Adrenal gland (tissue), 12 donors: ENCODE results near the gene DNAJB8. TPM values are rescaled to one million over a fixed set of nuclear protein-coding genes. Genes with fewer than 3 reads are reported as not detected.

Source experiments
- DNase-seq, 7 donors: peaks; one replicate each; pipeline ENCODE4 v3.0.0-alpha.2; 2019 to 2020
- H3K27ac ChIP-seq, 5 donors: fragments of 200-600 bp; sonication (generic) in 4 of 5; 1 replicate in 3 of 5; 2 replicates in 2 of 5; pipeline versions ENCODE4 v1.5.1 to v1.8.0; 2016 to 2020; ENCODE audit warnings: mild to moderate bottlenecking in 1 of 5
- H3K27me3 ChIP-seq: fragments of 200-600 bp; 2 replicates; pipeline ENCODE4 v1.8.0; 2021
- H3K36me3 ChIP-seq, 2 donors: fragments of 200-600 bp; replicated peaks in 1 of 2; 1 replicate in 1 of 2; 2 replicates in 1 of 2; pipeline versions ENCODE4 v1.5.1 to v1.8.0; 2018 to 2022
- H3K4me1 ChIP-seq, 2 donors: fragments of 200-600 bp; replicated peaks in 1 of 2; 1 replicate in 1 of 2; 2 replicates in 1 of 2; pipeline versions ENCODE4 v1.5.1 to v1.8.0; 2018 to 2021
- H3K4me3 ChIP-seq, 4 donors: fragments of 200-600 bp; sonication (generic) in 3 of 4; one replicate each; pipeline ENCODE4 v1.5.1; 2016 to 2018
- H3K9me3 ChIP-seq, 3 donors: fragments of 200-600 bp; sonication (generic) in 1 of 3; replicated peaks in 1 of 3; 1 replicate in 2 of 3; 2 replicates in 1 of 3; pipeline versions ENCODE4 v1.5.1 to v1.8.0; 2016 to 2021
- POLR2A ChIP-seq, 2 donors: fragments of 450-650 bp; IDR thresholded peaks; one replicate each; pipeline ENCODE4 v1.6.1; 2017; ENCODE audit warnings: antibody characterized with exemption in 2 of 2, mild to moderate bottlenecking in 2 of 2, moderate library complexity in 1 of 2
- WGBS, 4 donors: extraction: QIAGEN DNeasy Blood & Tissue Kit in 2 of 4; methylation state at CpG; one replicate each; pipeline versions ENCODE4 v1.1.5 to v1.1.7; 2013 to 2017; 5-methylcytosine and 5-hydroxymethylcytosine counted together
- intact Hi-C, 2 donors: fragments of 100-400 bp; cut with DNase I; formaldehyde crosslinking; loops; one replicate each; pipeline versions ENCODE4 v1.14.1 to v1.15.0; 2022 to 2023
- polyA plus RNA-seq, 3 donors: library from polyadenylated mRNA; stranded (reverse); fragments of 200-250 nt in 2 of 3; fragments of 350-450 nt in 1 of 3; fragmentation: Illumina TruSeq in 1 of 3; extraction: RNeasy Lipid Tissue Mini Kit (QIAGEN cat#74804) in 1 of 3; gene quantifications; one replicate each; pipeline ENCODE4 v1.2.3, GENCODE V29; 2013 to 2014
- total RNA-seq, 9 donors: library from RNA; depleted of rRNA in 4 of 9; stranded (reverse); fragments of >200 nt in 4 of 9; fragments of 120-200 nt in 1 of 9; fragmentation: NEBNext Ultra II Directional in 1 of 9; extraction: Animal tissue kit (Norgen Biotek cat#: 25700) in 1 of 9; gene quantifications; one replicate each; pipeline versions ENCODE4 v1.1.0 to v1.2.4, GENCODE V29; 2013 to 2023
- TF ChIP-seq, protein P1 (sequence below), 6 experiments: fragments of 450-650 bp in 4 of 6; fragments of 200-600 bp in 2 of 6; sonication (generic) in 1 of 6; IDR thresholded peaks; 1 replicate in 5 of 6; 2 replicates in 1 of 6; pipeline versions ENCODE4 v1.5.1 to v1.8.0; 2016 to 2021; ENCODE audit warnings: antibody characterized with exemption in 6 of 6, mild to moderate bottlenecking in 2 of 6, moderate library complexity in 1 of 6
- donor health status: healthy with polysubstance abuse.
- donor health status: Bipolar disorder and iron deficiency.
- donor health status: DM: yes; HTN: yes; CAD: no.
- donor health status: DM: no; HTN: no; CAD: no.
- donor health status: DM: no; HTN: no; CAD: no.
- donor health status: DM: yes; HTN: yes; CAD: no.

Gene DNAJB8
- total and polyA plus RNA-seq, 12 donors: not detected

DNA sequence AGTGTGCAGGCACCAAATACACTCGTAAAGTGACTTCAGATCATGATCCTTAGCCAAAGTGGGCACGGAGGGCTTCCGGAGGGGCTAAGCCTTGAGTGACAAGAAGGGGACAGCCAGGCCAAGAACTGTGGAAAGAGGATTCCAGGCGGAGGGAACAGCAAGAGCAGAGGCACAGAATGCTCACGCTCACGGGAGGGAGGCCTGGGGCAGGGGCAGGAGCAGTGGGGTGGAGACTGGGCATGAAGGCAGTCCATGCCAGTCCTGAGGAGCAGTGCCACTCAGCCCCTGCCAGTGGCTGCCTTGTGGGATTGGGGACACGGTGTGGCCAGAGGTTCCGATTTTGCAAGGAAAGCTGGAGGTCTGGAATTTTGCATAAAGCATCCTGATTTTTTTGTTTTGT is 36.0 kb downstream of the DNAJB8 start:
- intact Hi-C loops: no loop called here
- TF ChIP-seq POLR2A (IDR thresholded peaks at IDR 0.05): no peak
- TF ChIP-seq, protein P1, sequence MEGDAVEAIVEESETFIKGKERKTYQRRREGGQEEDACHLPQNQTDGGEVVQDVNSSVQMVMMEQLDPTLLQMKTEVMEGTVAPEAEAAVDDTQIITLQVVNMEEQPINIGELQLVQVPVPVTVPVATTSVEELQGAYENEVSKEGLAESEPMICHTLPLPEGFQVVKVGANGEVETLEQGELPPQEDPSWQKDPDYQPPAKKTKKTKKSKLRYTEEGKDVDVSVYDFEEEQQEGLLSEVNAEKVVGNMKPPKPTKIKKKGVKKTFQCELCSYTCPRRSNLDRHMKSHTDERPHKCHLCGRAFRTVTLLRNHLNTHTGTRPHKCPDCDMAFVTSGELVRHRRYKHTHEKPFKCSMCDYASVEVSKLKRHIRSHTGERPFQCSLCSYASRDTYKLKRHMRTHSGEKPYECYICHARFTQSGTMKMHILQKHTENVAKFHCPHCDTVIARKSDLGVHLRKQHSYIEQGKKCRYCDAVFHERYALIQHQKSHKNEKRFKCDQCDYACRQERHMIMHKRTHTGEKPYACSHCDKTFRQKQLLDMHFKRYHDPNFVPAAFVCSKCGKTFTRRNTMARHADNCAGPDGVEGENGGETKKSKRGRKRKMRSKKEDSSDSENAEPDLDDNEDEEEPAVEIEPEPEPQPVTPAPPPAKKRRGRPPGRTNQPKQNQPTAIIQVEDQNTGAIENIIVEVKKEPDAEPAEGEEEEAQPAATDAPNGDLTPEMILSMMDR (IDR thresholded peaks at IDR 0.05): no peak

DNA sequence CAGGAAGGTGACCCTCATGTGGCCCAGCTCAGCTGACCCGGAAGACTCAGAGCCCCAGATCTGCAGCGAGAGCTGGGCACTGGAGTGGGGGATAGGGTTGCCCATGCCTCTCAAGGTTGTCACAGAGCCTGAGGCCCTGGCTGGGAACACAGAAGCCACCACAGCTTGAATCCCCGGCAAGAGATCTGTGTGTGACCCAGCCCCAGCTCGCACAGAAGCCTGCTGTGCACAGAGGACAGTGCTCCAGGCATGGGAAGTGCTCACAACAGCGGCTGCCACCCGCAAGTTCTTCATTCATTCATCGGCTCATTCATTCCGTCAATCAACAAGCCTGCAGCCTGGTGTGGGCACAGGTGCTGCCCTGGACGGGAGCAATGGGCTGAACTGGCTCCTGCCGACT is 36.4 kb downstream of the DNAJB8 start:
- no peak overlapping the region for H3K27ac ChIP-seq
- WGBS, 4 donors: 78 to 90% (median 79%) methylated on average over 10 of the region's 10 CpGs; no CpG with 5 or more reads in 1 of the 4 donors
- DNase-seq: no peak
- no peak overlapping the region for H3K4me3 ChIP-seq
- TF ChIP-seq POLR2A (IDR thresholded peaks at IDR 0.05): no peak
- TF ChIP-seq, protein P1 (IDR thresholded peaks at IDR 0.05): no peak
- no peaks in the 10 kb centered on the region for H3K9me3 ChIP-seq
- intact Hi-C loops: no loop called here
- H3K27me3 ChIP-seq: peaks cover 15% of the 10 kb centered on the region
- no peaks in the 10 kb centered on the region for H3K36me3 ChIP-seq
- H3K4me1 ChIP-seq: peaks cover 5 to 13% of the 10 kb centered on the region in 2 donors

More for the DNA sequence above, 36.0 kb downstream of the DNAJB8 start:
- H3K27ac ChIP-seq: no peak overlapping the region
- no peaks in the 10 kb centered on the region for H3K9me3 ChIP-seq
- H3K36me3 ChIP-seq: no peaks in the 10 kb centered on the region
- 78 to 87% (median 83%) methylated on average over 8 of the region's 8 CpGs for WGBS, 4 donors
- DNase-seq: no peak
- no peak overlapping the region for H3K4me3 ChIP-seq
- peaks cover 15% of the 10 kb centered on the region for H3K27me3 ChIP-seq
- peaks cover 5 to 13% of the 10 kb centered on the region in 2 donors for H3K4me1 ChIP-seq

DNA sequence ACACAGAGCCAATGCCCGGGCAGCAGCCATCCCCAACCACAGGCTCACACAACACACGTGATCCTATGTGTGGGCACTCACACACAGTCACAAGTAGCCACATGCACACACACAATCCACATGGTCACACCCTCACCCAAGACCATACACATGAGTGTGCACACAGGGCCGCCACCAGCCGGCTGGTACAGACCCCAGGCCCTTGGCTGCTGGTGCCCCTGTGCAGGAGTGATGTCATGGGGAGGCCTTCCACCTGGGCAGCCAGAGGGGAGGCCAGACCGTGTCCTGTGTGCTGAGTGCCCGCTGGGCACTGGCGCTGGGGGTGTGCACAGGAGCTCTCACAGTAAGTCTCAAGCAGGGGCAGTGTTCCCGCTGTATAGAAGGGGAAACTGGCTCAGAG is 36.9 kb downstream of the DNAJB8 start:
- peaks cover 15% of the 10 kb centered on the region for H3K27me3 ChIP-seq
- H3K27ac ChIP-seq: no peak overlapping the region
- peaks cover 5 to 13% of the 10 kb centered on the region in 2 donors for H3K4me1 ChIP-seq
- H3K9me3 ChIP-seq: no peaks in the 10 kb centered on the region
- no peak for DNase-seq
- H3K4me3 ChIP-seq: no peak overlapping the region
- TF ChIP-seq, protein P1 (IDR thresholded peaks at IDR 0.05): no peak
- TF ChIP-seq POLR2A (IDR thresholded peaks at IDR 0.05): no peak
- no peaks in the 10 kb centered on the region for H3K36me3 ChIP-seq
- 84 to 90% (median 86%) methylated on average over 4 to 8 of the region's 8 CpGs for WGBS, 4 donors
- intact Hi-C loops: loop anchor here (5.0 to 10.0 kb wide), 3 partner anchors 68 to 265 kb away; no protein-coding TSS in a partner anchor

DNA sequence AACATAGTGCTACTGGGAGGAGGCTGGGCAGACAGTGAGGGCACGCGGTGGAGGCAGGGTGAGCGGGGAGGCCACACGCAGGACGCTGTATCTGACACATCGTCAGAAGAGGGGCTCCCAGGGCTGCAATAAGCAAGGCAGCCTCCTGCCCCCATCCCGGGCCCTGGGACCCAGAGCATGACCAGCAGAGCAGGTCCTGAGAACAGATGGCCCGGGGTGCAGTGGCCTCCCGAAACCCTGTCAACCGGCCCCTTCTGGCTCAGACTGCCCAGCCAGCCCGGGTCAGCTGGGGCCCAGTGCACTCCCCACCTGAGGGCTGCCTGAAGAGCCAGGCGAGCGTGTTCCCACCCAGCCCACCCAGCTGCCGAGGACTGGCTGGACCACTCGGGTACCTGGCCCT is 37.4 kb downstream of the DNAJB8 start:
- no peak overlapping the region for H3K27ac ChIP-seq
- 90 to 100% (median 94%) methylated on average over 4 to 15 of the region's 15 CpGs for WGBS, 4 donors
- H3K27me3 ChIP-seq: peaks cover 15% of the 10 kb centered on the region
- H3K36me3 ChIP-seq: no peaks in the 10 kb centered on the region
- DNase-seq: no peak
- no peak overlapping the region for H3K4me3 ChIP-seq
- intact Hi-C loops: loop anchor here (5.0 to 10.0 kb wide), 3 partner anchors 68 to 264 kb away; no protein-coding TSS in a partner anchor
- no peak for TF ChIP-seq POLR2A (IDR thresholded peaks at IDR 0.05)
- TF ChIP-seq, protein P1 (IDR thresholded peaks at IDR 0.05): no peak
- peaks cover 5 to 13% of the 10 kb centered on the region in 2 donors for H3K4me1 ChIP-seq
- H3K9me3 ChIP-seq: no peaks in the 10 kb centered on the region
